ENCODE measurements around the gene BTBD9. TPM values are rescaled to one million over a fixed set of nuclear protein-coding genes. Genes with fewer than 3 reads are reported as not detected.

Gene BTBD9
- total RNA-seq, 1 donor from 2014 or later, result 14.8 TPM

DNA sequence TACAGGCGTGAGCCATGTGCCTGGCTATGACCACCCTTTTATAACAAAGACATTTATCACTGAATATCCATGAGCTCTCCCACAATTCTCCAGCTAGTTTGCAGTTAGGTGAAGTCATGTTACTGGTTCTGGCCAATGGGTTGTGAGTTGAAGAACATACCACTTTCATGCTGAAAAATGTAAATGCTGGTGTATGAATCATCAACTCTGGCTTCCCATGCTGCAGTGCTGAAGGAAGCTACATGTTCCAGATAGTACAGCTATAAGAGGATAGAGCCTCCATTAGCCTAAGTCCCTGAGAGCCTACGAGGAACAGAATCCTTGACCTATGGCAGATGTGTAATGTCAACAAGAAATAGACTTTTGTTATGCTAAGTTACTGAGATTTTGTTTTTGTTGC is 180.4 kb downstream of the BTBD9 start:
- no peaks in the 10 kb centered on the region for H3K4me1 Mint-ChIP-seq (ENCODE audit: low read depth)
- H3K27ac Mint-ChIP-seq (ENCODE audit: unreplicated experiment), result no peak overlapping the region
- peaks cover 2% of the 10 kb centered on the region for H3K36me3 Mint-ChIP-seq (ENCODE audit: low read depth)
- DNase-seq (ENCODE audit: low spot score), result no peak
- peaks cover 3% of the 10 kb centered on the region for H3K9me3 Mint-ChIP-seq (ENCODE audit: low read depth)
- TF ChIP-seq, protein P1, sequence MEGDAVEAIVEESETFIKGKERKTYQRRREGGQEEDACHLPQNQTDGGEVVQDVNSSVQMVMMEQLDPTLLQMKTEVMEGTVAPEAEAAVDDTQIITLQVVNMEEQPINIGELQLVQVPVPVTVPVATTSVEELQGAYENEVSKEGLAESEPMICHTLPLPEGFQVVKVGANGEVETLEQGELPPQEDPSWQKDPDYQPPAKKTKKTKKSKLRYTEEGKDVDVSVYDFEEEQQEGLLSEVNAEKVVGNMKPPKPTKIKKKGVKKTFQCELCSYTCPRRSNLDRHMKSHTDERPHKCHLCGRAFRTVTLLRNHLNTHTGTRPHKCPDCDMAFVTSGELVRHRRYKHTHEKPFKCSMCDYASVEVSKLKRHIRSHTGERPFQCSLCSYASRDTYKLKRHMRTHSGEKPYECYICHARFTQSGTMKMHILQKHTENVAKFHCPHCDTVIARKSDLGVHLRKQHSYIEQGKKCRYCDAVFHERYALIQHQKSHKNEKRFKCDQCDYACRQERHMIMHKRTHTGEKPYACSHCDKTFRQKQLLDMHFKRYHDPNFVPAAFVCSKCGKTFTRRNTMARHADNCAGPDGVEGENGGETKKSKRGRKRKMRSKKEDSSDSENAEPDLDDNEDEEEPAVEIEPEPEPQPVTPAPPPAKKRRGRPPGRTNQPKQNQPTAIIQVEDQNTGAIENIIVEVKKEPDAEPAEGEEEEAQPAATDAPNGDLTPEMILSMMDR (IDR thresholded peaks at IDR 0.05), result no peak
- no peak overlapping the region for H3K4me3 Mint-ChIP-seq (ENCODE audit: unreplicated experiment)
- H3K27me3 Mint-ChIP-seq (ENCODE audit: low read depth), result no peaks in the 10 kb centered on the region

DNA sequence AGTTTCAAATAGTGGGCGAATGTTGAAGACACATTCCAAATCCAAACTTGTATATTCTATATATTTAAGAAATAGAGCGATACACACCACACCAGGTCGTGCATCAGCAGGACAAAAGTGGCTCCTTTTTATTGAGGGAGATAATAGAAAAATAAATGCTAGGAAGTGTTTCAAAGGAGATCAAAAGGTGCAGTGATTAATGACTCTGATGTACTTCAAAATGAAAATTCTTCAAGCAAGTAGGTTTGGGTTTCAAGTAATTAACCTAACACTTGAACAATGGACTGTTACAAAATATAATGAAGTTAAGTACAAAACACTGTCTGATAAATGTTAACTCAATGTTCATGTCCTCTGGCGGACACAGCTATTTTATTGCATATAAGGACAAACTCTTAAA is 185.9 kb downstream of the BTBD9 start:
- Mint-ChIP-seq H3K27me3 (ENCODE audit: low read depth) (no peaks in the 10 kb centered on the region), H3K4me1 (ENCODE audit: low read depth) (no peaks in the 10 kb centered on the region), H3K36me3 (ENCODE audit: low read depth) (peaks cover 2% of the 10 kb centered on the region), H3K9me3 (ENCODE audit: low read depth) (peaks cover 9% of the 10 kb centered on the region), H3K27ac (ENCODE audit: unreplicated experiment) (no peak overlapping the region), H3K4me3 (ENCODE audit: unreplicated experiment) (no peak overlapping the region)
- TF ChIP-seq, protein P1 (IDR thresholded peaks at IDR 0.05), result no peak
- DNase-seq (ENCODE audit: low spot score), result no peak

DNA sequence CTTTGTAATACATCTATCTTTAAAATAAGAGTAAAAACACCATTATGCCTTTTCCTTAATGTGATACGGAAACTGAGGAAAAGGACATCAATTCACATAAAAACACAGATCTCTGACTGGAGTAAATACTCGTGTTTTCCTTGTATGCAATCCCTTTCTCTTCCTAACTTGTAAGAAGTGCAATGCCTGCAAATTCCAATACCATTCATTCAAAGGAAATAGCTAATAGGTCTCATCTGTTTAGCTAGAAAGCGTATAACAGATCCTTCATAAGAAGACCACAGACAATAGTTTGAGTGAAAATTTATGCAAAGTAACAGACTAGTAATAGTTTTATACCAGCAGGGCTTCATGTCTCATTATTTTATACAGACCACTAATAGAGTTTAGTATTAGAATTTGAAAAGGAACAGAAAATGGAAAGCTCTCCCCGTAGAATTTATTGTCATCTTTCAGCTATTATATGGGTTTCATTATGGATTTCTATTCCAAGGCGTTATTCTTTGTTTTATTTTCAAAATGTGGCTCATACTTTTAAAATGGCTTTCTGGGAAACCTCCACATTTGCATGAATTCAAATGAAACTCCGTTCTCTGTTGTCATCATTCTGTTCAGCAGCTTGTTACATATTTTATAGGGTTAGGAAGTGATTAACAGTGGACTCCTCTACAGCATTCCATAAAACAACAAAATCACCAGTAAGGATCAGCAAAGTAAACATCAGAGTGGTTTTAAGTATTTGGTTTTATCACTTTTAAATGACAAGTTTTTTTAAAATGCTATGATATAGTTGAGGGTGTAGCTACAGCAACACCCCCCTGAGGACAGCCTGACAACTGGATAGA is 186.7 kb downstream of the BTBD9 start:
- H3K27ac Mint-ChIP-seq (ENCODE audit: unreplicated experiment), result no peak overlapping the region
- H3K27me3 Mint-ChIP-seq (ENCODE audit: low read depth), result no peaks in the 10 kb centered on the region
- no peaks in the 10 kb centered on the region for H3K4me1 Mint-ChIP-seq (ENCODE audit: low read depth)
- peaks cover 2% of the 10 kb centered on the region for H3K36me3 Mint-ChIP-seq (ENCODE audit: low read depth)
- H3K9me3 Mint-ChIP-seq (ENCODE audit: low read depth), result peaks cover 11% of the 10 kb centered on the region
- no peak overlapping the region for H3K4me3 Mint-ChIP-seq (ENCODE audit: unreplicated experiment)
- DNase-seq (ENCODE audit: low spot score), result no peak
- TF ChIP-seq, protein P1 (IDR thresholded peaks at IDR 0.05), result no peak

DNA sequence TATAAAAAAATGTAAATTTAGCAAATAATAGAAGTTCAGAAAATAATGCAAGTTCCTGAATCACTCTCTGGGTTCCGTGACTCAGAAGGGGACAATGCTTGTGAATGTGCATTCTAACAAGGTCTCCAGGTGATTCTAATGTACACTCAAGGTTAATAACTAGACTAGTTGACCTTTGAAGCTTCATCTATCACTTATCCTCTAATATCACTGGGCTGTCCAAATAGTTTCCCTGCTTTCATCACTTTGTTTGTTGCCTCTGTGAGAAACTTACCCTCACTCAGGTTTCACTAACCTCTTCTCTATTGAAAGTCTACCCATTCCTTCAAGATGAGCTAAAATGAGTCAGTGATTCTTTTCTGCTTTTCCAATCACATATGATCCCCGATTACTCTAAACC is 189.0 kb downstream of the BTBD9 start:
- Mint-ChIP-seq H3K27me3 (ENCODE audit: low read depth) (no peaks in the 10 kb centered on the region), H3K4me3 (ENCODE audit: unreplicated experiment) (no peak overlapping the region), H3K4me1 (ENCODE audit: low read depth) (peaks cover 4% of the 10 kb centered on the region), H3K27ac (ENCODE audit: unreplicated experiment) (no peak overlapping the region), H3K9me3 (ENCODE audit: low read depth) (peaks cover 11% of the 10 kb centered on the region), H3K36me3 (ENCODE audit: low read depth) (peaks cover 2% of the 10 kb centered on the region)
- no peak for DNase-seq (ENCODE audit: low spot score)
- TF ChIP-seq, protein P1 (IDR thresholded peaks at IDR 0.05), result no peak

DNA sequence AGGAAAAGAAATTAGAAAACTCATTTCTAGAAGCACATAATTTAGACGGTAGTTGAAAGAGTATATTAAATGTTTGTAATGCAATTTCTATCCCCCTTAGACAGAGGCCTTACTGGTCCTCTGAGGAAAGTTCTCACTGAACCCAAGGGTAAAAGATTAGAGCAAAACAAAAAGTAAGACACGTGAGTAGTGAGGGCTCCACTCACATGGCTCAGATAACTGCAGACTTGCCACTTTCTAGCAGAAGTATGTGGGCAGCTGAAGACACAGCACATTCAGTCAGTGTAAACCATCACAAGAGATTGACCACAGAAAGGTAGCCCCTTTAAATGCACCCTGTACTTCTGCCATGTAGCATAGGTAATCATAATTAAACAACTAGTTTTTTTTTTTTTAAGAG is 193.8 kb downstream of the BTBD9 start:
- TF ChIP-seq, protein P1 (IDR thresholded peaks at IDR 0.05), result no peak
- Mint-ChIP-seq H3K4me1 (ENCODE audit: low read depth) (peaks cover 11% of the 10 kb centered on the region), H3K27me3 (ENCODE audit: low read depth) (no peaks in the 10 kb centered on the region), H3K27ac (ENCODE audit: unreplicated experiment) (peak overlapping the region; percentile 34), H3K9me3 (ENCODE audit: low read depth) (peaks cover 11% of the 10 kb centered on the region), H3K4me3 (ENCODE audit: unreplicated experiment) (no peak overlapping the region), H3K36me3 (ENCODE audit: low read depth) (peaks cover 4% of the 10 kb centered on the region)
- DNase-seq (ENCODE audit: low spot score), result no peak

Data from chondrocyte (in vitro differentiated cells).